Left lobe of liver (tissue), 2 donors: ENCODE results near the gene GTF2IRD1. TPM values are rescaled to one million over a fixed set of nuclear protein-coding genes. Genes with fewer than 3 reads are reported as not detected.
"Not testable (repeated sequence)": the region's sequence is repeated elsewhere in the genome, so short reads cannot be mapped to it uniquely, and the experiment has no call there.

Experiments used
- ATAC-seq: fragments of 200-7000 bp; cut with Tn5 transposase; one replicate; pipeline ENCODE4 v1.9.1; 2020; ENCODE audit warnings: mild to moderate bottlenecking, moderate library complexity
- DNase-seq: peaks from one replicate; pipeline ENCODE4 v3.0.0-alpha.2; 2020; ENCODE audit warnings: low spot score
- total RNA-seq: library from RNA; stranded (reverse); gene quantifications from one replicate; pipeline ENCODE4 v1.2.1, GENCODE V29; 2021
- donor health status: DM: no; HTN: no; CAD: no; lungs with moderate emphysema.
- donor health status: DM: no; HTN: yes; CAD: no.

GTF2IRD1 gene
- total RNA-seq, 1 donor from 2014 or later, result 10.3 TPM

DNA sequence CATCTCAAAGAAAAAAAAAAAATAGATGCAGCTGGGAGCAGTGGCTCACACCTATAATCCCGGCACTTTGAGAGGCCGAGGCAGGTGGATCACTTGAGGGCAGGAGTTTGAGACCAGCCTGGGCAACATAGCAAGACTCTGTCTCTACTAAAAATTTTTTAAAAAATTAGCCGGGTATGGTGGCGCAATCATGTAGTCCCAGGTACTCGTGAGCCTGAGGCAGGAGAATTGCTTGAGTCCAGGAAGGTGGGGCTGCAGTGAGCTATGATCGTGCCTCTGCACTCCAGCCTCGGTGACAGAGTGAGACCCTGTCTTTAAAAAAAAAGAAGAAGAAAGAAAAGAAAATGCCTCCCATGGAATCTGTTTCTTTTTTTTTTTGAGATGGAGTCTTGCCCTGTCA is 31.9 kb downstream of the GTF2IRD1 start:
- DNase-seq, result no peak
- ATAC-seq, result no peak

DNA sequence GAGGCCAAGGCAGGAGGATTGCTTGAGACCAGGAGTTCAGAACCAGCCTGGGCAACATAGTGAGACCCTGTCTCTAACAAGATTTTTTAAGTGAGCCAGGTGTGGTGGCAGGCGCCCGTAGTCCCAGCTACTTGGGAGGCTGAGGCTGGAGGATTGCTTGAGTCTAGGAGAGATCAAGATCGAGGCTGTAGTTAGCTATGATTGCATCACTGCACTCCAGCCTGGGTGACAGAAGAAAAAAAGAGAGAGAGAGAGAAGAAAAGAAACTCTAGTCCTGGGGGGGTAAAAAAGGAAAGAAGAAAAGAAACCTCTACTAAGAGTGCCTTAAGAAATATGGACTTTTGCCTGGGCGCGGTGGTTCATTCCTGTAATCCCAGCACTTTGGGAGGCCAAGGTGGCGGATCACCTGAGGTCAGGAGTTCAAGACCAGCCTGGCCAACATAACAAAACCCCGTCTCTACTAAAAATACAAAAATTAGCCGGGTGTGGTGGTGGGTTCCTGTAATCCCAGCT is 34.9 kb downstream of the GTF2IRD1 start:
- not testable (repeated sequence) for ATAC-seq

DNA sequence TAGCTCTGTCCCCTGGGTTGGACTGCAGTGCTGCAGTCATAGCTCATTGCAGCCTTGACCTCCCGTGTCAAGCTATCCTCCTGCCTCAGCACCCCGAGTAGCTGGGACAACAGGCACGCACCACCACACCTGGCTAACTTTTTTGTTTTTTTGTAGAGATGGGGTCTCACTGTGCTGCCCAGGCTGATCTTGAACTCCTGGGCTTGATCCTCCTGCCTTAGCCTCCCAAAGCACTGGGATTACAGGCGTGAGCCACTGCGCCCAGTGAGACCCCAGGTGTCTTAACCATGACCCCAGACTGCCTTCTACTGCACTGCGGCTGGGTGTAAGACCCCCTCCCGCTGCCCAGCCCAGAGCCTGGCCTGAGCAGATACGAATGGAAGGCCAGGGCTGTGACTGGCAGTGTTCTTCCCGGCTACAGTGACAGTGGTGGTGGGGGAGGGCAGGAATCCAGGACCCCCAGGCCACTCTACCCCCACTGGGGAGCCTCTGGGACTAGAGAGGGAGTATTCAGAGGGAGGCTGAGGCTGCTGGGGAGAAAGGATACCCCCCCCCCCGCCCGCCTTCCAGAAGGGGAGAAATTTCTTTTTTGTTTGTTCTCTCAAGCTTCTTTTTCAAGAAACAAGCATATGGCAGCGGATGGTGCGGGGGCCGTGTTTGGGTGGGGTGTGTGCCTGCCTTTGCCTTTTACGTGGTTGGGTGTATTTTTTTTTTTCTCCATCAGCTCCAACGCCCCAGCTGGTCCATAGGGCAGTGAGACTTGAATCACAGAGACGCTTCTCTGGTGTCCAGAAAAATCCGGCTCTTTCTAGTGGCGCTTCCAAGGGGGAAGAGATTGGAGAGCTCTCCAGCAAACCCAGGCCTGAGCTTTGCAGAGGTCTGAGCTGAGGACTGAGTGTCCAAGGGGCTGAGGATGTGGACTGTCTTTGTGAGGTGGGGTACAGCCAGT is 36.6 kb downstream of the GTF2IRD1 start:
- ATAC-seq, result no peak
- no peak for DNase-seq

More for the DNA sequence above, 34.9 kb downstream of the GTF2IRD1 start:
- DNase-seq, result not testable (repeated sequence)

DNA sequence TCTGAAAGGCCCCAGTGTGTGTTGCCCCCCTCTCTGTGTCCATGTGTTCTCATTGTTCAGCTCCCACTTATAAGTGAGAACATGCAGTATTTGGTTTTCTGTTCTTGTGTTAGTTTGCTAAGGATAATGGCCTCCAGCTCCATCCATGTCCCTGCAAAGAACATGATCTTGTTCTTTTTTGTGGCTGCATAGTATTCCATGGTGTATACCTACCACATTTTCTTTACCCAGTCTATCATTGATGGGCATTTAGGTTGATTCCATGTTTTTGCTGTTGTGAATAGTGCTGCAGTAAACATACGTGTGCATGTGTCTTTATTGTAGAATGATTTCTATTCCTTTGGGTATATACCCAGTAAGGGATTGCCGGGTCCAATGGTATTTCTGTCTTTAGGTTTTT is 37.8 kb downstream of the GTF2IRD1 start:
- ATAC-seq, DNase-seq: not testable (repeated sequence)

DNA sequence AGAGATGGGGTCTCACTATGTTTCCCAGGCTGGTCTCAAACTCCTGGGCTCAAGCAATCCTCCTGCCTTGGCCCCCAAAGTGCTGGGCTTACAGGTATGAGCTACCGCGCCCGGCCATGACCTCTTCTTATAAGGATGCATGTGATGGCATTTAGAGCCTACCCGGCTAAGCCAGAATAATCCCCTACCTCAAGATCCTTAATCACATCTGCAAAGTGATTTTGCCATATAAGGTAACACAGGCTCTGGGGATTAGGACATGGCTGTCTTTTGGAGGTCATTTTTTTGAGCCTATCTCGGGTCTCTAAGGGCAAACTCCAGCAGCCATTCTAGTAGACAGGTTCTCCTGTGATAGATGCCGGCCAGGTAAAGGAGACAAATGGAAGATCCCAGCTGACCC is 39.6 kb downstream of the GTF2IRD1 start:
- DNase-seq, result no peak
- ATAC-seq, result no peak

DNA sequence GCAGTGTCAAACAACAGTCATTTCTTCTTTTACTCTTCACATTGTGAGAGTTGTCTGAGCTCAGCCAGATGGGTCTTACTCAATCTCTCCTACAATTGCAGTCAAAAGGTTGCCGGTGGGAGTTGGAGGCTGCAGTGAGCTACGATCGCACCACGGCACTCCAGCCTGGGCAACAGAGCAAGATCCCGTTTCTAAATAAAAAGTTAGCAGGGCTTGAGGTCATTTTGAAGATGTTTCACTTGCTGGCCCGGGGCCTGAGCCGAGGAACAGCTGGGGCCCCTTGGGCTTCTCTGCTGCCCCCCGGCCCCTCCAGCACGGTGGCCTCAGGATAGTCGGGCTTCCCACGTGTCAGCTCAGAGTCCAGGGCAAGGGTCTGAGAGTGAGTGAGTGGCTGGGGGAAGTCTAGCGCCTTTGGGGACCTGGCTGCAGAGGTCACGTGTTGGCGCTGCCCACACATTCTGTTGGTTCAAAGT is 40.4 kb downstream of the GTF2IRD1 start:
- peak; percentile 62 for ATAC-seq
- no peak for DNase-seq

DNA sequence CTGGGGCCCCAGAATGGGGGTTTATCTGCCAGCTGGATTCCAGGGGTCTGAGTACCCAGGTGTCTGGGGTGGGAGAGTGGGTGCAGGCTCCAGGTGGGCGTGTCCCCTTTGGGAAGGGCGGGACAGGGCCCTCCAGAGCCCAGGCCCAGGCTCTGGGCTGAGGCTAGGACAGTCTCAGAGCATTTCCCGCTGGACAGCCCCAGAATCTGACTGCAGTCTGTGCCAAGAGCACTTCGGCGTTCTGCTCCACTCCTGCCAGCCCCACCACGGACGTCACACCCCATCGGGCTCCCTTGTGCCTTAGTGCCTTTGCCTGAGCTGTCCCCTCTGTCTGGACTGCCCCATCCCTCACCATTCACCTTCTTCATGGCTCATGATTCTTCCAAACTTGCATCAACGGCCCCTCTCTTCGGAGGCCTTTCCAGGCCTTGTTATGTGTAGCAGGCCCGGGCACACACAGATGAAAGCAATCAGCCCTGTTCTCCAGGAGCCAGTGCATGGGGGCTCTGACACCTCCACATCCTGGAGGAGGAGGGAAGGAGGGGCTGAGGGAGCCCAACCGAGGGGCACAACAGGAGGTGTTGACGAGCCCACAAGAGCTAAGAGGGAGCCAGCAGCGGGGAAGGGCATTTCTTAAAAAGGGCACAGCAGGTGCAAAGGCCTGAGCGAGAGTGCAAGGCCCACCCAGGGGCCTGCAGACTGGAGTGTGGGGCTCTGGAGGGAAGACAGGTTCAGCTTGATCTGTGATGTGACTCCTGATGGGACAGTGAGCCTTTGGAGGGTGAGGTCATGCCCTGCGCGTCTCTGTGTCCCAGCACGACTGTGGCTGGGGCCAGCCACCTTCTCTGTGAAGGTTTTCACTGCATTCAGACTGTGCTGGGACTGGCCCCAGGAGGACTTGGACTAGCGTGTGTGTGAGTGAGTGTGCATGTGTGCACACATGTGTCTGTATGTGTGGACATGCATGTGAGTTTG is 41.7 kb downstream of the GTF2IRD1 start:
- ATAC-seq, result no peak
- no peak for DNase-seq

DNA sequence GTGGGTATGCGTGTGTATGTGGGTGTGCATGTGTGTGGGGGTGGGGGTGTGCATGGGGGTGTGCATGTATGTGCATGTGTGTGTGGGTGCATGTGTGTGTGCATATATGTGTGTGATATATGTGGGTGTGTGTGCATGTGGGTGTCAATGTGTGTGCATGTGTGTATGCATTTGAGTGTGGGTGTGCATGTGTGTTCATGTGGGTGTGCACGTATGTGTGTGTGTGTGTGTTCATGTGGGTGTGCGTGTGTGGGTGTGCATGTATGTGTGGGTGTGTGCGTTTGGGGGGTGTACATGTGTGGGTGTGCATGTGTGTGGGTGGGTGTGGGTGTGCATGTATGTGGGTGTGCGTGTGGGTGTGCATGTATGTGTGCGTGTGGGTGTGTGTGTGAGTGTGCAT is 42.6 kb downstream of the GTF2IRD1 start:
- DNase-seq, result no peak
- no peak for ATAC-seq

DNA sequence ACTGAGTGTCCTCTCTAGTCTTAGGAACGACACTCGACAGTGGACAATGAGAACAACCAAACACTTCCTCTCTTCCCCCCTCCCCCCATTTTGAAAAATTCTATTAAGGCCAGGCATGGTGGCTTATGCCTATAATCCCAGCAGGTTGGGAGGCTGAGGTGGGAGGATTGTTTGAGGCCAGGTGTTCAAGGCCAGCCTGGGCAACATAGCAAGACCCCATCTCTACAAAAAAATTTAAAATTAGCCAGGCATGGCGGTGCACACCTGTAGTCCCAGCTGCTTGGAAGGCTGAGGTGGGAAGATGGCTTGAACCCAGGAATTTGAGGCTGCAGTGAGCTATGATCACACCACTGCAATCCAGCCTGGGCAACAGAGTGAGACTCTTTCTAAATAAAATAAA is 43.1 kb downstream of the GTF2IRD1 start:
- DNase-seq, result not testable (repeated sequence)

DNA sequence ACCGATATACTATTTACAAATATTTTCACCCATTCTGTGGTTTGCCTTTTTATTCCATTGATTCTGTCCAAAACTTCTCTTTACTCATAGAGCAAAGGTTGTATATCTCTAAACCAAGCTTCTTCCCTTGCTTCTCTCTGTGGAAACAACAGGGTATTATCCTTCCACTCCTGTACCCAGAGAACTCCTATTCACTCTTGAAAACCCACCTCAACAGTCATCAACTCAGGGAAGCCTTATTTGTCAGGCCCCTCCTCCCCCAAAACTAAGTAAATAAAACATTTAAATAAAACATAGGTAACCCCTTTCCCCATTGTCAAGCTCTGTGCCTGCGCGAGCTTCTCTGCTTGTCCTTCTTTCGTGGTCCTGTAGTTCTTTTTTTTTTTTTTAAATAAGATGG is 44.6 kb downstream of the GTF2IRD1 start:
- ATAC-seq (no peak), DNase-seq (no peak)

More for the DNA sequence above, 43.1 kb downstream of the GTF2IRD1 start:
- not testable (repeated sequence) for ATAC-seq

DNA sequence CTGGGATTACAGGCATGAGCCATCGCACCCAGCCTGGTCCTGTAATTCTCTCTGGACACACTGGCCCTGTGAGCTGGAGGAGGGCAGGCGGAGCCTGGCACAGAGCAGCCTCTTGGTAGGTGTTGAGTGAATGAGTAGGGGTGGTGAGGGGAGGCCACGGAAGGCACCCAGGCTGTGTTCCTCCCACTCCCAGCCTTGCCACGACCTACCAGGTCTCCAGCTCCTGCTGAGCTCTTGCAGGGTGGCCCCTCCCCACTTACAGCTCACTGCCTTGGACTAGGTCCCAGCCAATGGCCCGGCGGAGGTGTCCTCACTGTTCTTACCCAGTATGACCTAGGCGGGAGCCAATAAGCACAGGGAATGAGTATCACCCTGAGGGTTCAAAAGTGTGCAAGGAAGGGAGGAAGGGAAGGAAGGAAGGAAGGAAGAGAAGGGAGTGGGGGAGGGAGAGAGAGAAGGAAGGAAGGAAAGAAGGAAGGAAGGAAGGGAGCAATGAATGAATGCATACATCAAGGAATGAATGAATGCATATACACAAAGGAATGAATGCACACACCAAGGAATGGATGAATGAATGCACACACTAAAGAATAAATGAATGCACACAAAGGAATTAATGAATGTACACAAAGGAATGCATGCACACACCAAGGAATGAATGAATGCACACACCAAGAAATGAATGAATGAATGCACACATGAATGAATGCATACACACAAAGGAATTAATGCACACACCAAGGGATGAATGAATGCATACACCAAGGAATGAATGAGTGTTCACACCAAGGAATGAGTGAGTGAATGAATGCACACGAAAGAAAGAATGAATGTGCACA is 45.5 kb downstream of the GTF2IRD1 start:
- ATAC-seq (no peak), DNase-seq (no peak)

DNA sequence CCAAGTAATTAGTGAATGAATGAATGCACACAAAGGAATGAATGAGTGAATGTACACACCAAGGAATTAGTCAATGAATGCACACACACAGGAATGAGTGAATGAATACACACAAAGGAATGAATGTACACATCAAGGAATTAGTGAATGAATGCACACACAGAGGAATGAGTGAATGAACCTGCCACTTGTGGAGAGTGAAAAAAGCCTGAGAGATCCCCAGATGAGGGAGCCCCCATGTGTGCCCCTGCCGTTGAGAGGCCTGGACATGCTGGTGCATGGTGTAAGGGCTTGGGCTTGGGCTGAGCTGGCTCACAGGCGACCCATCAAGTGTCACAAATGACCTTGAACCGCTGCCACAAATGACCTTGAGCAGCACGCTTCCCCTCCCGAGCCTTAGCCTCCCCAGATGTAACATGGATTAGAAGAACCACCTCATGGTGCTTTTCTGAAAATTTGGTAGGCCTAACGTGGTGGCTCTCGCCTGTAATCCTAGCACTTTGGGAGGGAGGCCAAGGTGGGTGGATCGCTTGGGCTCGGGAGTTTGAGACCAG is 46.2 kb downstream of the GTF2IRD1 start:
- ATAC-seq (no peak), DNase-seq (no peak)

DNA sequence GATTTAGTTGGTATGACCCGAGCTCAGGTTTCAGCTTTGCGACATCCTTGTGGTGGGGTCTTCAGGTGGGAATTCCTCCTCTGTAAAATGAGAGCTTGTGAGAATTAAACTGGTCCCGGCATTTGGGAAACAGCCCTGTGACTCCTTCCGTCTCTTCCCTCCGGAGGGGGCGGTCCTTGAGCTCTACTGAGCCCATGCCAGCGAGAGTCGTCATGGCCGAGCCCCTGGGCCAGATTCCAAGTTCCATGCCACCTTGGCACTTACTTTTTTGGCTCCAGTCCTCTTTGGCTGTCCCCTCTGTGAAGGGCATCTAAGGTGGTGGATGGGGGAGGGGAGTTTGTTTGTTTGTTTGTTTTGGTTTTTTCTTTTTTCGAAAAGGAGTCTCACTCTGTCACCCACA is 47.6 kb downstream of the GTF2IRD1 start:
- DNase-seq, result peak; percentile 91
- peak; percentile 64 for ATAC-seq

DNA sequence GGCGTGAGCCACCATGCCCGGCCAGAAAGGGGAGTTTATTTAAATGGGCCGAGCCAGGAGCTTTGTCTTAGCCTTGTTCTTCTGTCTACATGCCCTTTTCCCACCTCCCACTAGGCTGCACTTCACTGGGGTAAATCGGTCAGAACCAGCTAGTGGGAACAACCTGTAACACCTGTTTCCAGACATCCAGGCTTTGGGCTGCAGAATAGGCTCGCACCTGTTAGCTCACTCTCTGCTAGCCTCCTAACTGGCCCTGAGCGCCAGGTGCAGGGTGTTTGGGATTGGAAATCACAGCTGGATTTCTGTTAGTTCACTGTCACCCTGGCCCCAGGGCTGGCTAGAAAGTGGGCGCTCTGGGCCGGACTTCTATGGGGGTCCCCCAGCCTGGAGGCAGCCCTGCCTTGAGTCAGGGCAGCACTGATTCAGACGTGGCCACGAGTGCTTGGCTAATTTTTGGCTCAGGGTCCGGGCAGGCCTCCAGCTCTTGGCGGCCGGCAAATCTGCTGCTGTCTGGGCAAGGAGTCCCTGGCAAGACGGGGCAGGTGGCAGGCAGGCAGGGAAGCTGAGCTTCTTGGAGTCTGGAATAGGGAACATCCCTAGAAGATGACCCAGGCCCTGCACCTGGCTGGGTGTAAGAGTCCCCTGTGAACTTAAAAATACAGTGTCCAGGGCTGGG is 48.6 kb downstream of the GTF2IRD1 start:
- peak; percentile 90 for DNase-seq

DNA sequence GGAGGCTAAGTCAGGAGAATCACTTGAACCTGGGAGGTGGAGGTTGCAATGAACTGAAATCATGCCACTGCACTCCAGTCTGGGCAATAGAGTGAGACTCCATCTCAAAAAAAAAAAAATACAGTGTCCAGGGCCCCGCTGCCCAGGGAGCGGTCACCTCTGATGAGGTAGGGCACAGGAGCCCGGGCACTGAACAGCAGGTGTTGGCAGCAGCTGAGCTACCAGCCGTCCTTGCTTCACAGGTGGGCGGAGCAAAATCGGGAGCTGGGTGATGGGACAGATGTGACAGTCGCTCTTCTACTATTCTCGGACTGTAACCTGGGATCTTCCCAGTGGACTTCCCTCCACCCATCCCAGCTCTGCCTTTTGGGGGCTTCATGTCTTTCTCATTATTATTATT is 49.4 kb downstream of the GTF2IRD1 start:
- DNase-seq (peak; percentile 89), ATAC-seq (peak; percentile 78)

More for the DNA sequence above, 48.6 kb downstream of the GTF2IRD1 start:
- peak; percentile 79 for ATAC-seq

DNA sequence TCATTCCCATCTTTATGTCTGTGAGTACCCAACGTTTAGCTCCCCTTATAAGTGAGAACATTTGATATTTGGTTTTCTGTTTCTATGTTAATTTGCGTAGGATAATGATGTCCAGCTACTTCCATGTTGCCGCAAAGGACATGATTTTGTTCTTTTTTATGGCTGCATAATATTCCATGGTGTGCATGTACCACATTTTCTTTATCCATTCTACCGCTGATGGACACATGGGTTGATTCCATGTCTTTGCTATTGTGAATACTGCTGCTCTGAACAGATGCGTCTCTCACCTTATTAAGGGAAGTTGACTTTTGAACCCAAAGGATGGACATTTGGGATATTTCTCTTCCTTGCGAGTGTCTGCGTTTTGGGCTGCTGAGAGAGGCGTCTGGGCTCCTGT is 50.2 kb downstream of the GTF2IRD1 start:
- ATAC-seq (no peak), DNase-seq (no peak)

DNA sequence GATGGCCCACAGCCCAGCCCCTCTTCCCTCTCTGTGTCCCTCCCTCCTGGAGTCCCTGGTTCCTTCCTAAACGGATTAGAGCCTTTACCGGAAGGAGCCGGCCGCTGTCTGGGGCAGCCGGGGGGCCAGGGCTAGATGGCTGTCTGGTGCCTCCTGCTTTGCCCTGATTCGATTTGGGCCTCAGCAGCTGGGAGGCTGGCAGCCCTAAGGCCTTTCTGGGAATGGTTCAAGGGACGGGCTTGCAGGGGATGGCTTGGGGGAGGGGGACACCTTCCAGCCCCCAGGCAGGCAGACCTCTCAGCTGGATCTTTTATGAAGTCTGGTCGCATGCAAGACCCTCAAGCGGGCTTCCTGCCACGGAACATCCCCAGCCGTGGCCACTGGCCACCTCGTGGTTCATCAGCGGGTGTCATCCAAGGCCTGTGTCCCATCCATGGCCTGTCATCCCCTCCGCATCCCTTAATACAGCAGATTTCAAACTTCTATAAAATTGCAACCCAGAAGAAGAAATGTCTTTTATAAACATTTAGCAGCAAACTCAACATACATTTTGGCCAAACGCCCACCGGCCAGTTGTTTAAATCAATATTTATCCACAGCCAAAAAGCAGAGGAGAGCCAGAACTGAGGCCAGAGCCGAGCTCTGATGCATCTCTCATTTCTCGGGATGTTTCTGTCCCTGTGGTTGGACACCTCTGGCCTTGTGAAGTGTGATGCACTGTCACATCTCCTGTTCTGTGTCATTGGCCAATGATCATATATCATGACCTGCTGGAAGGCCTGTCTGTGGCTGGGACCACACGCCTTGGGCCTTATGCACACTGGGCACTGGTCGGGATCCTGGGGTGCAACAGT is 52.0 kb downstream of the GTF2IRD1 start:
- DNase-seq (no peak), ATAC-seq (no peak)

DNA sequence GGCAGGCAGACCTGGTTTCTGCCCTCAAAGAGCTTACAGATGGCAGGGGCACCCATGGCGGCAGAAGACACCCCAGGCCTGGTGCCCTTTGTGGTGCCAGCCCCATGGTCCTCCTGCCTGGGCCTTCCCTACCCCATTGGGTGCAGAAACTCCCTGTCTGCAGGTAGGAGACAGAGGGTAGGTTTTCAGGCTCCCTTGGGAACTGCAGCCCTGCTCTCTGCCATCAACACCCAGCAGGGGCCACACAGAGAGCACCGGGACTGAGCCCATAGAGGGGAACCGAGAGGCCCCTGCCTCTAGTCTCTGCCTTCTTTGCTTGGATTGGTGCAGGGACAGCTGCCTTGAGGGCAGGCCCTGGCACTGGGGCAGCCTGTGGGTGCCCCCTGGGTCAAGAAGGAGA is 52.6 kb downstream of the GTF2IRD1 start:
- DNase-seq, result no peak
- ATAC-seq, result no peak
